Kidney tubule cell (primary cell): ENCODE measurements around the gene AP5S1.
A peak's percentile ranks its signal among the peaks of the same experiment; 100 is the strongest.
"Not testable (repeated sequence)": the region's sequence is repeated elsewhere in the genome, so short reads cannot be mapped to it uniquely, and the experiment has no call there.

Experiments
- DNase-seq: peaks from one replicate; pipeline ENCODE4 v3.0.0-alpha.2; 2018; ENCODE audit warnings: low spot score

The AP5S1 gene

DNA sequence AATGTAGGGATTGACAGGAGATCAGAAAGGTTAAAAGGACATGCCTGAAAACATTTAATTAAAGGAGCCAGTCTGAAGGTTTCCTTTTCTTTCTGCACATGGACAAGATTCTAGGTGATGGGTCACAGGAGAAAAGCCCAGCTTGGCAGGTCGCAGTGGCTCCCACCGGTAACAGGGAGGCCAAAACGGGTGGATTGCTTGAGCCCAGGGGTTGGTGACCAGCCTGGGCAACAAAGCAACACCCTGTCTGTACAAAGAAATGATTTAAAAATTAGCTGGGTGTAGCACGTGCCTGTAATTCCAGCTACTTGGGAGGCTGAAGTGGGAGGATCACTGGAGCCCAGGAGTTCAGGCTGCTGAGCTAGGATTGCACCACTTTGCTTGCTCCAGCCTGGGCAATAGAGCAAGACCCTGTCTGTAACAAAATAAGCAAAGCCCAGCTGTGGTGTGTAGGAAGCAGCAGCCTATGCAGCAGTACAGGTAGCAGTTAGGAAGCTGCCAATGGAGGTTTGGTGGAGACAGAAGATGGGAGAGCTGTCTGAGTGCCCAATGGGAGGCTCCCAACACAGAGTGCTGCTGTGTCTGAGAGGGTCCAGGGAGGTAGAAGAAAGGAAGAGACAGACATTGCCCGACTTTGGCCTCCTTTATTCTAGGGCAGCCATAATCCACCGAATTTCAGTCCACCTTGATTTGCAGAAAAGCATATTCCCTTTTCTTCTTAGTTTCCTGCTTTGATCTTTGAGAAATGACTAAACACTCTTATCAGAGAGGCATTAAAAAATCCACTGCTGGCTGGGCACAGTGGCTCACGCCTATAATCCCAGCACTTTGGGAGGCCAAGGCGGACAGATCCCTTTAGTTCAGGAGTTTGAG, 7.1 kb upstream of the AP5S1 start:
- no peak for DNase-seq

- no peak for DNase-seq
These were observed 6.3 kb upstream of the AP5S1 start for GRCh38 chr20:3813848-3814581.

- no peak for DNase-seq
These were observed 5.3 kb upstream of the AP5S1 start for GRCh38 chr20:3814928-3815495.

- DNase-seq: no peak
These were observed 4.5 kb upstream of the AP5S1 start for GRCh38 chr20:3815703-3816315.

- peak; percentile 81 for DNase-seq
These were observed 1.9 kb upstream of the AP5S1 start for GRCh38 chr20:3818155-3819151.

- DNase-seq: no peak
These were observed 818 bp upstream of the AP5S1 start for GRCh38 chr20:3819411-3820047.

DNA sequence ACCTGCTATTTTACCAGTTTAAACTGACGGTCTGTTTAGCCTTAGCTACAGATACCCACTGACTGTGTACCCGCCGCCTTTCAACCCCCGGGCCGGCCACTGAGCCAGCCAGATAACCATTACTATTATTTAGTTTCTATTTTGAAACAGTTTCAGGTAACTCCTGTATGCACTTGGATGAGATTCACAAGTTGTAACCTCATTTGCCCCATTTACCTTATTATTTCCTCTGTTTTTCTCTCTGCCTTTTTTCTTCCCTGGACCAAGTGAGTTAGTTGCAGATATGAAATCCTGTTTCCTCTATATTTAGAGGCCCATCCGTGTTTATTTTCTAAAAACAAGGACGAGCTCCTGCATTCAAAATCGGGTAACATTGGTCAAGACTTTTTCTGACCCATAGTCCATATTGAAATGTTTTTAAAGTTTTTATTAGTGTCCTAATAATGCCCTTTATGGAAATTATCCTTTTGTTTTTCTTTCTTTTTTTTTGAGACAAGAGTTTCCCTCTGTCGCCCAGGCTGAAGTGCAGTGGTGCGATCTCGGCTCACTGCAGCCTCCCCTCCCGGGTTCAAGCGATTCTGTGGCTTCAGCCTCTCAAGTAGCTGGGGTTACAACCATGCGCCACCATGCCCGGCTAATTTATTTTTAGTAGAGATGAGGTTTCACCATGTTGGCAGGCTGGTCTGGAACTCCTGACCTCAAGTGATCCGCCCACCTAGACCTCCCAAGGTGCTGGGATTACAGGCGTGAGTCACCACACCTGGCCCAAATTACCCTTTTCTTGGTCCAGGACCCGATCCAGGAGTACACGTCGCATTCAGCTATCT, 767 bp downstream of the AP5S1 start:
- DNase-seq: peak; percentile 17

DNA sequence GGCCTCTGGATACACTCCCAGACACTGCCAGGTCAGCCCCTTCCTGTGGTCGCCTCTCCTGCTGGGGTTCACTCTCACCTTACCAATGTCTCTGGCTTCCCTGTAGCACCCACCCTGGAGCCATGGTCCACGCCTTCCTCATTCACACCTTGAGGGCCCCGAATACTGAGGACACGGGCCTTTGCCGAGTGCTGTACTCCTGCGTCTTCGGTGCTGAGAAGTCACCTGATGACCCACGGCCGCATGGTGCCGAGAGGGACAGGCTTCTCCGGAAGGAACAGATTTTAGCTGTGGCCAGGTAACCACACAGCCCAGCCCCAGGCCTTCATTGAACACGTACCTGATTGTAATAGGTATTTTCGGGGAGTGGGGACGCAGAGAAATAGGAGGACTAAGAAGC, 1.6 kb downstream of the AP5S1 start:
- DNase-seq: no peak

DNA sequence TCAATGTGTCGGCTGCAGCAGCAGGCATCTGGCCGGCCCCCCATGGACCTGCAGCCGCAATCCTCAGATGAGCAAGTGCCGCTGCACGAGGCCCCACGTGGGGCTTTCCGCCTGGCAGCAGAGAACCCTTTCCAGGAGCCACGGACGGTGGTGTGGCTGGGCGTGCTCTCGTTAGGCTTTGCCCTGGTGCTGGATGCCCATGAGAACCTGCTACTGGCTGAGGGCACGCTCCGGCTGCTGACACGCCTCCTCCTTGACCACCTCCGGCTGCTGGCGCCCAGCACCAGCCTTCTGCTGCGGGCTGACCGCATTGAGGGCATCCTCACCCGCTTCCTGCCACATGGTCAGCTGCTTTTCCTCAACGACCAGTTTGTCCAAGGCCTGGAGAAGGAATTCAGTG, 3.5 kb downstream of the AP5S1 start:
- DNase-seq: no peak

- no peak for DNase-seq
These were observed 5.2 kb downstream of the AP5S1 start for GRCh38 chr20:3825526-3825925.

DNA sequence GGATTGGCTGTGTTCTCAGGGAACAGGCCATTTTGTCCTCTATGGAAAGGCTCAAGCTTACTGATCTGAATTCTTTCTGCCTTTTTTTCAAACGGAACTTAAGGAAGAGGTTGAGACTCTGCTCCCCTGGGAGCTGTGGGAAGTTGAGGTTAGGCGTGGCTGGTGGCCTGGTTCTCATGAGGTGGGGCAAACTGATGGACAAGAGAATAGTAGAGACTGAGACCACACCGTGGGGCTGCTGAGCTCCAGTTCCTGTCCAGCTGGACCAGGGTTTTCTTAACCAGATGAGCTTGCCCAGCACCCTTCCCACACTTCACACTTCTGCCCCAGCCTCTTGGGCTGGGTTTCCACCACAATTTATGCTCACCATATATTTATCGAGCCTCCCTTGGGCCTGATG, 6.1 kb downstream of the AP5S1 start:
- DNase-seq: no peak

DNA sequence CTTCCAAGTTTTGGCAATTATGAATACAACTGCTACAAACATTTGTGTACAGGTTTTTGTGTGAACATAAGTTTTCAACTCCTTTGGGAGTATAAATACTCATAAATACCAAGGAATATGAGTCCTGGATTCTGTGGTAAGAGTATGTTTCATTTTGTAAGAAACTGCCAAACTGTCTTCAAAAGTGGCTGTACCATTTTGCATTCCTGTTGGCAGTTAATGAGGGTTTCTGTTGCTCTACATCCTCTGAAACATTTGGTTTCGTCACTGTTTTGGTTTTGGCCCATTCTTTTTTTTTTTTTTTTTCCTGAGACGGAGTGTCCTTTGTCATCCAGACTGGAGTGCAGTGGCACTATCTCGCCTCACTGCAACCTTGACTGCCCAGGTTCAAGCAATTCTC, 8.5 kb downstream of the AP5S1 start:
- no peak for DNase-seq

DNA sequence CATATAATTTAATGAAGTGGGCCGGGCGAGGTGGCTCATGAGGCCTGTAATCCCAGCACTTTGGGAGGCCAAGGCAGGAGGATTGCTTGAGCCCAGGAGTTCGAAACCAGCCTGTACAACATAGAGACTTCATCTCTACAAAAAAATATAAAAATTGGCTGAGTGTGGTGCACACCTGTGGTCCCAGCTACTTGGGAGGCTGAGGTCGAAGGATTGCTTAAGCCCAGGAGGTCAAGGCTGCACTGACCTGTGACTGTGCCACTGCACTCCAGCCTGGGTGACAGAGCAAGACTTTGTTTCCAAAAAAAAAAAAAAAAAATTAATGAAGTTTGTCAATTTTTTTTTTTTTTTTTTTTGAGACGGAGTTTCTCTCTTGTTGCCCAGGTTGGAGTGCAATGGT, 9.5 kb downstream of the AP5S1 start:
- not testable (repeated sequence) for DNase-seq

- no peak for DNase-seq
These were observed 15.8 kb downstream of the AP5S1 start for GRCh38 chr20:3836132-3836531.

- DNase-seq: no peak
These were observed 19.0 kb downstream of the AP5S1 start for GRCh38 chr20:3839328-3839727.

DNA sequence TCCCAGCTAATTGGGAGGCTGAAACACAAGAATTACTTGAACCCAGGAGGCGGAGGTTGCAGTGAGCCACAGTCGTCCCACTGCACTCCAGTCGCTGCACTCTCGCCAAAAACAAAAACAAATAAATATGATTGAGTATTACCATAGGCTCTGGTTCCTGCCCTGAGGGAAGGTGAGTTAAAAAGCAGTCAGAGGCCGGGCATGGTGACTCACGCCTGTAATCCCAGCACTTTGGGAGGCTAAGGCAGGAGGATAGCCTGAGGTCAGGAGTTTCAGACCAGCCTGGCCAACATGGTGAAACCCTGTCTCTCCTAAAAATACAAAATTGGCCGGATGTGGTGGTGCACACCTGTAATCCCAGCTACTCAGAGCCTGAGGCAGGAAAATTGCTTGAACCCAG, 19.9 kb downstream of the AP5S1 start:
- DNase-seq: not testable (repeated sequence)

DNA sequence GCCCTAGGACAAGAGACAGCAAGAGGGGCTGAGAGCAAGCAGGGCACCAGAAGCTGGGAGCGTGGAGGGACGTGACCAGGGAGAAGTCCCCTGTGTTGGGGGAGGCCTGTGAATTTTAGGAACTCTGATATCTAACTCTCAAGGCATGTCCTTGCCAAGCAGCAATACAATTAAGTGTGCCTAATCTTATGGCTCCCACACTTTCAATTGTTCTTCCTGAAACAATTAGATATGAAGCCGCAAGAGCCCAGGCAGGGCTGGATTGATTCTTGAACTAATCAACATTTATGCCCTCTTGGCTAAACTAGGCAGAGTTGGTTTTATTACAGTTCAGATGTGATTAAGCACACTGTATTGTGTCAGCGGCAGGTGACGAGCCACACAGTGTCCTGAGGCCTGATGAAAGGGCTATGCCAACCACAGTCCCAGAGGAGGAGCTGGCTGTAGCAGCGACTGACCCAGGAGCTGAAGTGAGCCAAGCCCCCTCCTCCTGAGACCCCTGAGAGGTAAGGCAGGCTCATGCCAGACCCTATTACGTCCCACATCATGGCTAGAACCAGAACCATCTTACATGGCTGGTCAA, 22.1 kb downstream of the AP5S1 start:
- DNase-seq: no peak

DNA sequence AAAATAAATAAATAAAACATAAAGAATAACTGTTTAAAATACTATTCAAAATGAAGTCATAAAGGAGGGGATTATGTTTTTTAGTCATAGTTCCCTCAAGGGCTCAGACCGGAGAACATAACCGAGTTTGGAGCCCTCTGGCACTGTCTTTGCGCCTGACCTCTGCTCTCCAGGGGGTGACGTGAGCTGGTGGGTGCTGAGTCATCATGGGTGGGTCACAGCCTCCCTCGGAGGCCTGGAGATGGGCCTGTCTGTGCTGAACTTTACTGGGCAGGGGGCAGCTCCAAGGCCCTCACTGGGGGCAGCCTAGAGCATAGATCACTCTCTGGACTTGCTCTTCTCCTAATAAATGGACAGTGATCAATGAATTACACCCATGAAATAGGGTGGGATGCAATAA, 23.1 kb downstream of the AP5S1 start:
- peak; percentile 35 for DNase-seq

- not testable (repeated sequence) for DNase-seq
These were observed 23.8 kb downstream of the AP5S1 start for GRCh38 chr20:3843990-3844619.
